Endodermal cell (in vitro differentiated cells): Measurements from ENCODE around the gene HHAT. TPM values are rescaled to one million over a fixed set of nuclear protein-coding genes. Genes with fewer than 3 reads are reported as not detected.

Experiments used
- DNase-seq: peaks from one replicate; pipeline ENCODE4 v3.0.0-alpha.2; 2017
- H3K27ac ChIP-seq: 2 replicates; pipeline ENCODE4 v1.5.1; 2013; ENCODE audit warnings: mild to moderate bottlenecking, low read depth, low read length, moderate library complexity
- H3K27me3 ChIP-seq: 2 replicates; pipeline ENCODE4 v1.6.1; 2013; ENCODE audit warnings: mild to moderate bottlenecking, low read length, moderate library complexity; ENCODE audit not compliant: insufficient read depth, control insufficient read depth, poor library complexity, severe bottlenecking
- H3K36me3 ChIP-seq: 2 replicates; pipeline ENCODE4 v1.7.0; 2013; ENCODE audit warnings: mild to moderate bottlenecking, low read length, moderate library complexity; ENCODE audit not compliant: control insufficient read depth, insufficient read depth
- H3K4me1 ChIP-seq: one replicate; pipeline ENCODE4 v1.7.0; 2013; ENCODE audit warnings: low read length; ENCODE audit not compliant: control insufficient read depth, insufficient read depth
- H3K4me3 ChIP-seq: 2 replicates; pipeline ENCODE4 v1.5.1; 2013; ENCODE audit warnings: mild to moderate bottlenecking, low read length, moderate library complexity
- H3K9ac ChIP-seq: 2 replicates; pipeline ENCODE4 v1.6.1; 2013; ENCODE audit warnings: mild to moderate bottlenecking, low read length, moderate library complexity; ENCODE audit not compliant: poor library complexity, severe bottlenecking; ENCODE audit errors: extremely low read depth
- H3K9me3 ChIP-seq: 2 replicates; pipeline ENCODE4 v1.6.1; 2013; ENCODE audit warnings: mild to moderate bottlenecking, low read length, moderate library complexity; ENCODE audit not compliant: control insufficient read depth
- H3K27ac Mint-ChIP-seq: 2 replicates; pipeline ENCODE4 v1.8.0; 2020; ENCODE audit warnings: mixed read lengths
- H3K27me3 Mint-ChIP-seq: 2 replicates; pipeline ENCODE4 v1.8.0; 2021; ENCODE audit warnings: mild to moderate bottlenecking, mixed read lengths; ENCODE audit not compliant: insufficient read depth
- H3K36me3 Mint-ChIP-seq: 2 replicates; pipeline ENCODE4 v1.8.0; 2020; ENCODE audit warnings: low read depth, mixed read lengths
- H3K4me1 Mint-ChIP-seq: 2 replicates; pipeline ENCODE4 v1.8.0; 2020; ENCODE audit warnings: mixed read lengths
- H3K4me3 Mint-ChIP-seq: 2 replicates; pipeline ENCODE4 v1.8.0; 2020; ENCODE audit warnings: mild to moderate bottlenecking, moderate library complexity, mixed read lengths
- H3K9me3 Mint-ChIP-seq: 2 replicates; pipeline ENCODE4 v1.8.0; 2020; ENCODE audit warnings: mild to moderate bottlenecking, mixed read lengths
- WGBS, 2 experiments: methylation state at CpG; one replicate each; pipeline versions ENCODE4 v1.1.5 to v1.1.7; 2013; ENCODE audit warnings: missing lambda C conversion rate in 2 of 2, mixed read lengths in 1 of 2; ENCODE audit not compliant: insufficient coverage in 1 of 2, insufficient read length in 1 of 2; 5-methylcytosine and 5-hydroxymethylcytosine counted together
- total RNA-seq, 2 donors: library from RNA; stranded (reverse); fragmentation: NEBNext Ultra II Directional in 1 of 2; extraction: Animal tissue kit (Norgen Biotek cat#: 25700) in 1 of 2; gene quantifications; 2 replicates in 1 of 2; 3 replicates in 1 of 2; pipeline ENCODE4 v1.2.1, GENCODE V29; 2021
- TF ChIP-seq, protein P1 (sequence below): fragments of 200-600 bp; sonication (generic); conservative IDR thresholded peaks from 2 replicates; pipeline ENCODE4 v1.5.0; 2021; ENCODE audit warnings: antibody characterized with exemption, mild to moderate bottlenecking

The HHAT gene
- total RNA-seq, 2 donors from 2014 or later = 6.9 to 9.8 TPM

DNA sequence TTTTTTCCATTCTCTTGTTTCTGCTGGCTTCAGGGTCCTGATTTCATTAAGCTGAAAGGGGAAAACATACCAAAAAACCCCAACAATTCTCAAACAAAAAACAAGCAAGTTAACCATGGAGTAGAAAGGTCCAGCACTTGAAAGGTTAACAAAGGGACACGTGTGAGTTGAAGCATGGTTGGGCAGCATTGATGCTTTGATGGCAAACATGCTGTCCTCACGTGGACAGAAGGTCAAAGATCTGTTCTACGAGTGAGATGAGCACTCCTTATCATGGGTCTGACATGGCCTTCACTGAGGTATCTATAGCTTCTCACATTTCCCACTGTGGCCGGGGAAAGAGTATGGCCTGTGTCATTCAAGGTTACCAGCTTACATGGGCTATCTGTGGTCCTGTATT lies 394.9 kb downstream of the HHAT start:
- H3K9me3 Mint-ChIP-seq = no peaks in the 10 kb centered on the region
- no peaks in the 10 kb centered on the region for H3K9me3 ChIP-seq
- no peak for DNase-seq
- H3K27ac Mint-ChIP-seq = no peak overlapping the region
- no peaks in the 10 kb centered on the region for H3K36me3 ChIP-seq
- H3K9ac ChIP-seq = no peak overlapping the region
- peaks cover 16% of the 10 kb centered on the region for H3K4me1 Mint-ChIP-seq
- H3K36me3 Mint-ChIP-seq = no peaks in the 10 kb centered on the region
- H3K27me3 Mint-ChIP-seq = peaks cover 3% of the 10 kb centered on the region
- H3K4me1 ChIP-seq = peaks cover 8% of the 10 kb centered on the region
- 76 to 80% methylated on average over 2 to 4 of the region's 4 CpGs for WGBS, 2 experiments
- TF ChIP-seq, protein P1, sequence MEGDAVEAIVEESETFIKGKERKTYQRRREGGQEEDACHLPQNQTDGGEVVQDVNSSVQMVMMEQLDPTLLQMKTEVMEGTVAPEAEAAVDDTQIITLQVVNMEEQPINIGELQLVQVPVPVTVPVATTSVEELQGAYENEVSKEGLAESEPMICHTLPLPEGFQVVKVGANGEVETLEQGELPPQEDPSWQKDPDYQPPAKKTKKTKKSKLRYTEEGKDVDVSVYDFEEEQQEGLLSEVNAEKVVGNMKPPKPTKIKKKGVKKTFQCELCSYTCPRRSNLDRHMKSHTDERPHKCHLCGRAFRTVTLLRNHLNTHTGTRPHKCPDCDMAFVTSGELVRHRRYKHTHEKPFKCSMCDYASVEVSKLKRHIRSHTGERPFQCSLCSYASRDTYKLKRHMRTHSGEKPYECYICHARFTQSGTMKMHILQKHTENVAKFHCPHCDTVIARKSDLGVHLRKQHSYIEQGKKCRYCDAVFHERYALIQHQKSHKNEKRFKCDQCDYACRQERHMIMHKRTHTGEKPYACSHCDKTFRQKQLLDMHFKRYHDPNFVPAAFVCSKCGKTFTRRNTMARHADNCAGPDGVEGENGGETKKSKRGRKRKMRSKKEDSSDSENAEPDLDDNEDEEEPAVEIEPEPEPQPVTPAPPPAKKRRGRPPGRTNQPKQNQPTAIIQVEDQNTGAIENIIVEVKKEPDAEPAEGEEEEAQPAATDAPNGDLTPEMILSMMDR = no peak
- no peak overlapping the region for H3K4me3 Mint-ChIP-seq
- peaks cover 11% of the 10 kb centered on the region for H3K27me3 ChIP-seq
- H3K4me3 ChIP-seq = no peak overlapping the region
- H3K27ac ChIP-seq = no peak overlapping the region

DNA sequence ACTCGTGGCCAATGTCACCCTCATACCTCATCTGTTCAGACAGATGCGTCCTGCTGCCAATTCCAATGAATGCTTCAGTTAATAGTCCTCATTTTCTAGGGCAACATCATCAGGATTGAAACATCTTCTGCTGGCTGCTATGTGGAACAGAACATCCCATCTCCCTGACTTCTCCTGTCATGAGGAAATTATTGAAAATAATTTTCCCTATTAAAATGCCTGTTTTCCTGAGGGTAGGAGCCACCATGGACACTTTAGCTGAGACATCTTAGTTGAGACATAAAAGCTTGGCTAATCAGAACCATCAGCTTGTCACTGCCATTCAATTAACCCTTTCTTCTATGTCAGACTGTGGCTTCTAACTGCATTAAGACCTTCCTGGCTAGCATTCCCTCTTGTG lies 396.1 kb downstream of the HHAT start:
- Mint-ChIP-seq H3K27me3 (peaks cover 3% of the 10 kb centered on the region), H3K9me3 (no peaks in the 10 kb centered on the region), H3K36me3 (no peaks in the 10 kb centered on the region), H3K4me3 (no peak overlapping the region), H3K4me1 (peaks cover 25% of the 10 kb centered on the region), H3K27ac (no peak overlapping the region)
- Histone ChIP-seq H3K36me3 (no peaks in the 10 kb centered on the region), H3K9me3 (no peaks in the 10 kb centered on the region), H3K4me1 (peaks cover 10% of the 10 kb centered on the region), H3K27ac (no peak overlapping the region), H3K4me3 (no peak overlapping the region), H3K27me3 (peaks cover 11% of the 10 kb centered on the region), H3K9ac (no peak overlapping the region)
- 88 to 100% methylated on average over 1 to 2 of the region's 2 CpGs for WGBS, 2 experiments
- TF ChIP-seq, protein P1 = no peak
- no peak for DNase-seq

Other genes with a start within 250 kb of the HHAT start
- gene SERTAD4, start 96.1 kb upstream of the HHAT start, total RNA-seq = 1 to 10 TPM in 1 of 2 donors, under 1 TPM in 1; 0.58 to 1.1 TPM